CD4-positive, alpha-beta T cell treated with Interleukin-15 for 1 hour (primary cell): ENCODE data around the gene KIN.
"Not testable (repeated sequence)": the region's sequence is repeated elsewhere in the genome, so short reads cannot be mapped to it uniquely, and the experiment has no call there.

ENCODE experiments used
- DNase-seq: peaks from one replicate; pipeline ENCODE4 v3.0.0-alpha.2; 2020

KIN gene

GRCh38 chr10:7792541-7792940, 4.7 kb upstream of the KIN start:
- no peak for DNase-seq

DNA sequence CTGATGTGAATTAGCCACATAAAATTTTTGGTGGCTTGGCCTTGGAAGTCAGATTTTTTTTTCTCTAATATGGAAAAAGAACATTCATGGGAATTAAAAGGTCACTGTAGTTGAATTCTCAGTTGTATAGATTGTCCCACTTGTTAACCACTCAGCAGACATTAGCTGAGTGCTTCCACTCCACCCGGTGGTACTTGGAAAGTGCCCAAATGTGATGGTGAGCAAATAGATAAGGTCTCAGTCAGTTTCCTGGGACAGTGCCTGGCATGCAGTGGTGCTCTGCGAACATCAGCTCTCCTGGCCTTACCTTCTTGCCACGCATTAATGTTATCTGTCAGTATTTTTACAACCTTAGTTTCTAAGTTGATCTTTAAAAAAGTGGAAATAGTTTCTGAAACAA, 1.6 kb upstream of the KIN start:
- no peak for DNase-seq

DNA sequence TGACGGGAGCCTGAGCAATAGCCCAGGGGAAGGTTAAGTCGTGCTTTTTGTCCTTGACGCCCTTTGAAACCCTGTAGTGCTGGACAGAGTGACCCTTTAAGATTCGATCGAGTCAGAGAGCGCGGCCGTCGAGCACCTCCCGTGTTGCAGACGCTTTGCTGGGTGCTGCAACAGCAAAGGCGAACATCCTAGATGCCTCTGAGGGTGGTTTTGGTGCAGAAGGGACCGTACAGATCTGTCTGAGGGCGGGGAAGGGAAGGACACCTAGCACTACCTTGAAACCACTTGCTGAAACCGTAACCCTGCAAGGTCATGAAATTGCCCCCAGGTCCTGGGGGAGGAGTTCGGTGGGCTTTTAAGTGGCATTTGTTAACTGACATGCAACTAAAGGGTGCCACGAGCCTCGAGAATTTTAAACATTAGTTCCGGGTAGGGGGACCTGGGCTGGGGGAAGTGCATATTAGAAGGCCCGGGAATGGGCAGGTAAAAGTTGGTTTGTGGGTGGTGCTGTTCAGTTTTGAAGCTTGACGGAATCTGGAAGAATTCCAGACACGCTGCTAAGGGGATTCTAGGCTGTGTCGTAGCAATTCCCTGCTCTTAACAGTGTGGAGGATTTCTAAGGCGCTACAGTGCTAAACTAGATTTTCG, 970 bp upstream of the KIN start:
- DNase-seq: no peak

DNA sequence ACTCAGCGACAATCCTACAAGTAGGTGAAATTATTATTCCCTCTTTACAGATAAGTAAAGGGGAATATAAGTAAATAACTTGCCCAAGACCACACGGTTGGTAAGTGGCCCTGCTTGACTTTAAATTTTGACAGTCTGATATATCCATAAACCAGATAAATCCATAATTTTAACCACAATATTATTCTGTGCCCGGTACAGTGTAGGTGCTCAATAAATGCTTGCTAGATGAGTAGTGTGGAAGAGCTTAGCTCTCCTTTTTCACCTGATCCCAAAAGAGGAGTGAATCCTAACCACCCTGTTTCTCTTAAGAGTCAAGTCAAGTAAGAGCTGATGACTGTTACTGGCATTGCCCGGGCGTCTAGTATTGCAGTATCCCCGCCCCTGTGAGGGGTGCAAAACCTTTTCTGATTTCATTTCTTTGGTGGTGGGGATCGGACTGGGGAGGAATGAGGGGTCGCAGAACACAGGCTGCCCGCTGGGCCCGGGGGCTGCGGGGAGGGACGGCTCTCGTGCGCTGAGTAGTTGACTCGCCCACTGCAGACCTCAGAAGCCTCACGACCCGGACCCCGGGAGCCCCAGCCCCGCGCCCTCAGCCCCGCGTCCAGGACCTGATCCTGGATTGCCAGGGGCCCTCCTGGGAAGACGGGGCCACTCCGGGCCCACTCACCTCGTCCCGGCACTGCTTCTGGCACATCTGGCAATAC, 490 bp downstream of the KIN start:
- no peak for DNase-seq

DNA sequence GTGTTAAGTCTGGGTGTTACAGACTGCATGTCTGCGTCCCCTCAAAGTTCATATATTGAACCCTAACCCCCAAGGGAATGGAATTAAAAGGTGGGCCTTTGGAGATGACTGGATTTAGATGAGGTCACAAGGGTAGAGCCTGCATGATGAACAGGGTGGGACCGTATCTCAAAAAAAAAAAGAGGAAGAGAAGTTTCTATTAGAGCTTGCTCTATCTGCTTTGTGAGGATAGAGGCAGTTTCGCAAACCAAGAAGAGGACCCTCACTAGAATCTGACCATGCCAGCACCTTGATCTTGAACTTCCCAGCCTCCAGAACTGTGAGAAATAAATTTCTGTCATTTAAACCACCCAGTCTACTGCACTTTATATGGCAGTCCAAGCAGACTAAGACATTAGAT, 1.4 kb downstream of the KIN start:
- no peak for DNase-seq

- DNase-seq: not testable (repeated sequence)
Observed at GRCh38 chr10:7782194-7782593, 5.6 kb downstream of the KIN start.

DNA sequence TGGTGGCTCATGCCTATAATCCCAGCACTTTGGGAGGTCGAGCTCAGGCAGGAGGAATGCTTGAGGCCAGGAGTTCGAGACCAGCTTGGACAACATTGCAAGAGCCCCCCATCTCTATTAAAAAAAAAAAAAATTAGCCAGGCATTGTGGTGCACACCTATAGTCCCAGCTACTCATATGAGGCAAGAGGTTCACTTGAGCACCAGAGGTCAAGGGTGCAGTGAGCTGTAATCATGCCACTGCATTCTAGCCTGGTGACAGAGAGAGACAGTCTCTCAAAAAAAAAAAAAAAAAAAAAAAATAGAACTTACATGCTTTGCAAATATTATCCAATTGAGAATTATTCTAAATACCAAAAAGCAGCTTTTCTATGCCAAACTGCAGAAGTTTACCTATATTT, 11.0 kb downstream of the KIN start:
- DNase-seq: no peak

DNA sequence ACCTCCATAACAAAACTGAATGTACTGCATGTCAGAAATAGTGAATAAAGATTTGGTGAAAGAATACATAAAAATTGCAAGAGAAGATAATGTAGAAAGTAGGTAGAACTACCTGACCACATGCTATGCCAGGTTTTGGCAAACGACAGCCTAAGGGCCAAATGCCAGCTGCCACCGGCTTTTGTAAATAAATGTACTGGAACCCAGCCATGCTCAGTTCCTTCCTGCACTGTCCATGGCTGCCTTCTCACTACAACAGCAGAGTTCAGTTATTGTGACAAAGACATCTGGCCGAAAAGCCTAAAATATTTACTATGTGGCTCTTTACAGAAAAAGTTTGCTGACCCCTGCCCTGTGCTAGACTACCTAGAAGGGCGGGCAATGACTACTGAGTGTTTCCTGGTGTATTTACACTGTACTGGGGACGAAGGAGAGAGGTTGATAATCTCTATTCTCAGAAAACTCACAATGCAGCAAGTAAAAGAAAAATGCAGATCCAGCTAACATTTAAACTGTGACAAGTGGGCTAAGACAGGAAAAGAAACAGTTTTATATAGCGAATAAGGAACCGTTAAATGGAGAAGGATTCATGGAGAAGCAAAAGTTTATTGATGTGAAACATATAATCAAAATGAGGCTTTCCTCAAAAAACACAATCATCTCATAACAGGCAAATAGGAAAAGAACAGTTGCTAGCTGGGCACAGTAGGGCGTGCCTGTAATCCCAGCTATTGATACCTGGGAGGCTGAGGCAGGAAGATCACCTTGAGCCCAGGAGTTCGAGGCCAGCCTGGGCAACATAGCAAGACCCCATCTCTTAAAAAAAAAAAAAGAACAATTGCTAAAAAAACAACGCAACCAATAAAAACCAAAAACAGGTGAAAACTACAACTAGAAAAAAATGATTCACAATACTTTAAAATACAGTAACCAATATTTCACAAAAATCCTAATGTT, 13.7 kb downstream of the KIN start:
- DNase-seq: no peak

- DNase-seq: no peak
Observed at GRCh38 chr10:7768417-7768816, 19.4 kb downstream of the KIN start.

- DNase-seq: no peak
Observed at GRCh38 chr10:7767209-7767608, 20.6 kb downstream of the KIN start.

- no peak for DNase-seq
Observed at GRCh38 chr10:7766241-7766640, 21.6 kb downstream of the KIN start.

GRCh38 chr10:7763929-7764328, 23.9 kb downstream of the KIN start:
- DNase-seq: no peak

DNA sequence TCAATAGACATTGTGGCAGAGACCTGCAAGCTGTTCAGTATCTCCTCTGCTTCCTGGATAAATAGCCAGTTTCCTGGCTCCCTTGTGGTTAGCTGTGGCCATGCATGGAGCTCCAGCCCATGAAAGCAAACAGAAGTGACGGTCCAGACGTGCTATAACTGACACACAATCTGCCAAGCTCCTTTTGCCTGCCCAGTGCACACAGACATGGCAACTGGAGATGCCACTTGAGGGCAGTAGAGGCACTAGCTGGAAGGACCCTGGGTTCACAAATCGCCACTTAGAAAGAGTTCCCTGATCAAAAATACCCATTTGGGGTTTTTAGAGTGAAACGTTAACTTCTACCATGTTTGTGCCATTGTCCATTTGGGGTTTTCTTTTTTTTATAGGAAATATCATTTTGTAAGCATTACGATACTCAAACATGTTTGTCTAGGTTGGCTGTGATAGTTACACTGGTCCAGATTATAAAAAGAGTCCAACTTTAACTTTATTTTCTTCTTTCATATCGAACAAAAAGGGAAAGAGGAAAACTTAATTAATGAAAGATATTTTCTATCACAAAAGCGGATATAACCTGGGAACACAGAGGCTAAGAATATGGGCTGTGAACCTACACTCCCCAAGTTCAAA, 31.3 kb downstream of the KIN start:
- no peak for DNase-seq

- no peak for DNase-seq
Observed at GRCh38 chr10:7755103-7755502, 32.7 kb downstream of the KIN start.

DNA sequence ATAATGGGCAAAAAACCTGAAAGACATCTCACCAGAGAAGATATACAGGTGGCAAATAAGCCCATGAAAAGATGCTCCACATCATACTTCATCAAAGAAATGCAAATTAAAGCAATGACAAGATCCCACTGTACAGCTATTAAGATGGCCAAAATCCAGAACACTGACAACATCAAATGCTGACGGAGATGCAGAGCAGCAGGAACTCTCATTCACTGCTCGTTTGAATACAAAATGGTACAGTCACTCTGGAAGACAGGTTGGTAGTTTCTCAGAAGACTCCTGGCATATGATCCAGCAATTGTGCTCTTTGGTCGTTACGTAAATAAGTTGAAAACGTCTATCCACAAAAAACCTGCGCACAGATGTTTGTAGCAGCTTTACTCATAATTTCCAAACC, 35.5 kb downstream of the KIN start:
- no peak for DNase-seq

DNA sequence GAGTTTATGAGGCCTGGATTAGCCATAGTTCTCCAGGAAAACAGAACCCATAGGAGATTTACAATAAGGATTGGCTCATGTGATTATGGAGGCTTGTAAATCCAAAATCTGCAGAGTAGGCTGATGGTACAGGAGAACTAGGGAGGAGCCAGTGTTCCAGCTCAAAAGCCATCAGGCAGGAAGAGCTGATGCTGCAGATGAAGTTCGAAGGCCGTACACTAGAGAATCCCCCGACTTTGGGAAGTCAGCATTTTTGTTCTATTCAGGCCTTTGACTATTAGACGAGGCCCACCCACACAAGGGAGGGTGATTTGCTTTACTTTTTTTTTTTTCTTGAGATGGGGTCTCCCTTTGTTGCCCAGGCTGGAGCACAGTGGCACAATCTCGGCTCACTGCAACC, 37.6 kb downstream of the KIN start:
- no peak for DNase-seq

DNA sequence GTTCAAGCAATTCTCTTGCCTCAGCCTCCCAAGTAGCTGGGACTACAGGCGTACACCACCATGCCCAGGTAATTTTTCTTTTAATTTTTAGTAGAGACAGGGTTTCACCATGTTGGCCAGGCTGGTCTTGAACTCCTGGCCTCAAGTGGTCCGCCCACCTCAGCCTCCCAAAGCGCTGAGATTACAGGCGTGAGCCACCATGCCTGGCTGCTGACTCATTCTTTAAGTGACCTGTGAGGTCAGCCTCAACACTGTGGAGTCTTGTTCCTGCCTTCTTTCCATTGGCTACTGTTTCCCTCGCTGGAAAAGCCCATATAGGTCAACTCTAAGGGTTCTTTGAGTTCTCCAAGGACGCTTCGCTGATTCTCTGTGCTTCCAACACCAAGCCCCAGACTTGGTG, 39.2 kb downstream of the KIN start:
- not testable (repeated sequence) for DNase-seq

GRCh38 chr10:7744307-7744706, 43.5 kb downstream of the KIN start:
- no peak for DNase-seq

DNA sequence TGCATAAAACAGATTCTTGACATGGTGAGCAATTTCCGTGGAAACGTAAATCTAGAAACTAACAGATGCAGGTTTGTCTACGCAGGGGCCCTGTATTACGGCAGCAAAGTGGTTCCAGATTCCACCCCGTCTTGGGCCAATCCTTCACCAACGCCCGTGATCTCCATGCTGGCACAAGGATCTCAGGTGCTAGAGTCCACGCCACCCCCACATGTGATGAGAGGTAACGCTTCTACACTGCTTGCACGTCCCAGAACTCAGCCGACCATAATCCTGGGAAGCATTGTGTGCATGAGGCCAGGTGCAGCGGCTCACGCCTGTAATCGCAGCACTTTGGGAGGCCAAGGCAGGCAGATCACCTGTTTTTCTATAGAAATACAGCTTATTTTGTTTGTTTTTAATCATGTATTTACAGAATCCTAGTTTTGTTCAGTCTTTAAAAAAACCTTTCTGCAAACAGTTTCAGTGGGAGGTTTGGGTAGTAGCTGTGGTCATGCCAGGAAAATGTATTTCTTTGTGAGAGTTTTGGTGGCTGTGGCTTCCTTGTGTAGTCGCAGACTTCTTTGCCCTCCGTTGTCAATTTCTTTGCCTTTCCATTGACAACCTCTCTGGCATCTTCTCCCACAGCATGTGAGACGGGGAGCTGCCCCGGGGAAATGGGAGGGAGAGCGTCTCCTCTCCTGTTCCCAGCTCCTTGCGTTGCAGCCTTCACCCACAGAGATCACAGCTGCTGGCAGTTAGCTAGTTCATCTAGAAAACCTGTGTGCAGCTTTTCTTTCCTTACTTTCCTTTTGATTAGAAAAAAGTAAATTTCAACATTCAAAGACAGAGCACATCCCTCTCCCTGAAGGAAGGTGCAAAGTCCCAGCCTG, 49.0 kb downstream of the KIN start:
- DNase-seq: no peak

DNA sequence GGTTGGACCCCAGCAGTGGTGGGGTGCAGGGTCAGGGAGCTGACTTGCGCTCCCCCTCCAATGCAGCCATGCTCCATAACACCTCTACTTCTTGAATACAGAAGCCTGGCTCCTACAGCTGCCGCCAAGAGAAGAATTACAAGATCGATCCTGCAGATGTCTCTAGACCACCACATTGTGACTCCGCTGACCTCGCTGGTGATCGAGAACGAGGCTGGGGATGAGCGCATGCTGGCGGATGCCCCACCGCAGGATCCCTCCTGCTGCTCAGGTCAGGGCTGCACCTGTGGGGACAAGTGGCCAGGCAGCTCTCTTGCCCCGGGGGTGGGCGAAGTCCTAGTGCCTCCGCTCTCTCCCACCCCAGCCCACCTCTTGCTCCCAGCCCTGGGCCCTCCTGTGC, 53.0 kb downstream of the KIN start:
- no peak for DNase-seq

- no peak for DNase-seq
Observed at GRCh38 chr10:7722927-7723529, 64.8 kb downstream of the KIN start.

DNA sequence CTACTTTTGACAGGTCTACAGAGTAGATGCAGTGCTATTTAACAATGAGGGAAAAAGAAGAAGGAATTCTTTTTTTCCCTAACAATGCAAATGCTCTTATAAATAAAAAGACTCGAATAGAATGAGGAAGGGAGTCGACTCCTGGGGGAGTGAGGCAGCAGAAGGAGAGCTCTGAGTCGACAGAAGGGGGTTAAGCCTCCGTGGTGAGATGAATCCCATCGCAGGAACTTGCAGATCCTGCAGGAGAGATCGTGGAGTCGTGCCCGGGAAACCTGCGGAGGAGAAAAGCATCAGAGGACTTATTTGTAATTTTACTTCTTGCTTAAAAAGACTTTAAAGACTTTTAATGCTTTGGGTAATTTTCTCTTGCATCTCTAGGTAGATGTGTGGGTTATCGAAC, 67.3 kb downstream of the KIN start:
- DNase-seq: no peak
